ENCODE results near the gene NELL1.

- no peak for TF ChIP-seq CTCF (IDR thresholded peaks at IDR 0.05; ENCODE audit: poor library complexity)
- no peak for TF ChIP-seq EZH2 (IDR thresholded peaks at IDR 0.05; ENCODE audit: borderline replicate concordance)
- no peak for TF ChIP-seq EZH2phosphoT487 (IDR thresholded peaks at IDR 0.05; ENCODE audit: low read depth, severe bottlenecking, unreplicated experiment)
These were observed 125.6 kb downstream of the NELL1 start for GRCh38 chr11:20795005-20795404.

Data from hepatocyte (in vitro differentiated cells).